ENCODE data around the gene CNNM2.
A peak's percentile ranks its signal among the peaks of the same experiment; 100 is the strongest.
"Not testable (repeated sequence)": the region's sequence is repeated elsewhere in the genome, so short reads cannot be mapped to it uniquely, and the experiment has no call there.

Gene CNNM2

GRCh38 chr10:102998399-102998907 is 80.4 kb downstream of the CNNM2 start:
- no peak for DNase-seq
- intact Hi-C loops (cut with DNase I) = no loop called here

DNA sequence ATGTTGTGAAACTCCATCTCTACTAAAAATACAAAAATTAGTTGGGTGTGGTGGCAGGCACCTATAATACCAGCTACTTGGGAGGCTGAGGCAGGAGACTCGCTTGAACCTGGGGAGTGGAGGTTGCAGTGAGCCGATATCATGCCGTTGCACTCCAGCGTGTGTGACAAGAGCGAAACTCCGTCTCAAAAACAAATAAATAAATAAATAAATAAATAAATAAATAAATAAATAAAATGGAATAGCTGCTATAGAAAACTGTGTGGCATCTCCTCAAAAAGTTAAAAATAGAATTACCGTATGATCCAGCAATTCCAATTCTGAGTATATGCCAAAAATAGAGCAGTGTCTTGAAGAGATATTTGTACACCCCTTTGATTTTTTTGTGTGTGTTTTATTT is 82.0 kb downstream of the CNNM2 start:
- intact Hi-C loops (cut with DNase I); DNase-seq: not testable (repeated sequence)

DNA sequence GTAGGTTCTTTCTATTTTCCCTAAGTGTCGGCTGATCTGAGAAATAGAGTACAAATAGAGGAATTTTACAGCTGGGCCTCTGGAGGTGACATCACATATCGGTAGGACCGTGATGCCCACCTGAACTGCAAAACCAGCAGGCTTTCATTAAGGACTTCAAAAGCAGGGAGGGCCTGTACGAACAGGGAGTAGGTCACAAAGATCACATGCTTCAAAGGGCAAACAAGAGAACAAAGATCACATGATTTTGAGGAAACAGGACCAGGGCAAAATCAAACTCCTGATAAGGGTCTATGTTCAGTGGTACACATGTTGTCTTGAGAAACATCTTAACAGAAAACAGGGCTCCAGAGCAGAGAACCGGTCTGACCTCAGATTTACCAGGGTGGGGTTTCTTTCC is 88.9 kb downstream of the CNNM2 start:
- intact Hi-C loops (cut with DNase I) = no loop called here
- no peak for DNase-seq

GRCh38 chr10:103013416-103013815 is 95.3 kb downstream of the CNNM2 start:
- intact Hi-C loops (cut with DNase I) = no loop called here
- DNase-seq = no peak

DNA sequence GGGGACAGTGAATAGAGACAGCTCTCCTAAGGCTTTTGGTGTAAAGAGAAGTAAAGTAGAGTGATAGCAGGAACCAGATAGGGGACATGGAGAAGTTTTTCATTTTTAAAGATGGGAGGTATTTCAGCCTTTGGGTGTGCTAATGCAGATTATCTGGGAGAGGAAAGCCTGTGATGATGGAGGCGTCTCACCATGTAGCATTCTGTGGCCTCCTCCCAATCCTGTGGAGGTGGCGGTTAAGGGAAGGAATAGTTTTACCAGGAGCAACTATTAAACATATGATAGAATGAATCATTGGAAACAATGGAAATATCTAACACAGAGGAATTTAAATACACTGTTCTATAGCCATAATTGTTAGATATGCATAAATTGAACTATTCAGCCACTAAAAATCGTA is 101.3 kb downstream of the CNNM2 start:
- peak in 28 of 42 donors; percentile 3 to 80 (median 42) for DNase-seq
- intact Hi-C loops (cut with DNase I) = no loop called here

DNA sequence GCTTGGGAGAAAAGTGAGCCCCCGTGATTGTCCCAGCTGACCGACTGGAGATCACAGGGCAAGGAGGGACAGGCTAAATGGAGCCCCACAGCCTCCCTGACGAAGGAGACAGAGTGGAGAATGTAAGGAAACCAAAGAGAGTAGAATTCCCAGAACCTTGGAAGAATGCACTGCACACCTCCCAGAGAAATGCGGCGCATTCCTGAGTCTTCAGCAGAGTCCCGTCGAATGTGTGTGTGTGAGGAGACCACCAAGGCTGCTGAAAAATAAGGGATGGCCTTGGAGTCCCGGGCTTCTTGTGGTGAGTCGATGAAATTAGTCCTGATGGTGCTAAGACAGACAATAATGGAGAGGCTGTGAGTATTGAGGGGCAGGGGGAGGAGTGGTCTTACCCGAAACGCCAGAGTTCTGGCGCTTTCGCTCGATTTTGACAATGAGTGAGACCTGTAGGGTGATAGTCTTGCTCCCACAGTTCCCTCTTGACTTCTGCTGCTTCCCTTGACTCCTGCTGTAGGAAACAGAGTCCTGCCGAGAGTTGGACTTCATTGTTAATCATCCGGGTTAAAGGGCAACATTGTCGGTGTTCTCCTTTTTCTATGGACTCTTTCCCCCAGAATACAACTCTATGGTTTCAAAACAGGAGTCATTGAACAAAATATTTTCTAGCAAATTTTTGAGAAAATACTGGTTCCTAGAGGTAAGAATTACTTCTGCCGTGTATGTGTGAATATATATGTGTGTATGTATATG is 103.2 kb downstream of the CNNM2 start:
- intact Hi-C loops (cut with DNase I) = no loop called here

DNA sequence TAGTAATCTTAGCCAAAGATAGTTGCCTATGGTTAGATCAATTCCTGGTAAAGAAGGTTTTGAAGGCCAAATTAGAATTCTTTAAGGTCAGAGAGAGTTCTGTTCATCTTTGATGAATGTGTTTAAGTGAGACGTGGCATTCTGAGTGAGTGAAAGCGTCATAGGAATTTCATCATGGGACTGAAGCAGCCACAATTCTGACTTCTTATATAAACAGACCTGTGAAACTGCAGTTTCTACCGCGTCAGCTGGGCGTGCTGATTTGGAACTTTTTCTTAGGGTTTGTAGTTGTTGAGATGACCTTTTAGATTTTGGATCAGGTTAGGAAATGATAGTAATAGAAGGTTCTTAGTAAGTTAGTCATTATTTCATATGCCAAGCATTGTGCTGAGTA is 103.8 kb downstream of the CNNM2 start:
- intact Hi-C loops (cut with DNase I) = no loop called here
- DNase-seq = peak in 1 of 42 donors; percentile 6

More for the DNA sequence above, 103.2 kb downstream of the CNNM2 start:
- no peak for DNase-seq

DNA sequence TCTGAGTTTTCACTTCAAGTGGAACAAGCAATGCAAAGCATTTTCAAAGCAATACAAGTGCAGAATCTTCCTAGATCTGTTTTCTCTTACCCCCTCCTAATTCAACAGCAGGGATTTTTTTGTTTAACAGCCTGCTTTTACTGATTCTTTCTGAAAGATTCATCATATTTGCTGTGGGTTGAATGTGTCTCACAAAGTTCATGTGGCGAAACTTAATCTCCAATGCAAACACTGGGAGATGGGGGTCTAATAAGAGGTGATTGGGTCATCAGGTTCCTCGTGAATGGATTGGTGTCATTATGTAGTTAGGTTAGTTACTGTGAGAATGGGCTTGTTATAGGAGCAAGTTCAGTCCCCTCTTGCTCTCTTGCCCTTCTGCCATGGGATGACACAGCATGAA is 107.6 kb downstream of the CNNM2 start:
- DNase-seq = no peak
- intact Hi-C loops (cut with DNase I) = no loop called here

- intact Hi-C loops (cut with DNase I) = no loop called here
- DNase-seq = no peak
These were observed 120.5 kb downstream of the CNNM2 start for GRCh38 chr10:103038570-103038969.

- no peak for DNase-seq
- intact Hi-C loops (cut with DNase I) = no loop called here
These were observed 122.3 kb downstream of the CNNM2 start for GRCh38 chr10:103040418-103040817.

GRCh38 chr10:103041391-103041790 is 123.3 kb downstream of the CNNM2 start:
- no peak for DNase-seq
- intact Hi-C loops (cut with DNase I) = no loop called here

DNA sequence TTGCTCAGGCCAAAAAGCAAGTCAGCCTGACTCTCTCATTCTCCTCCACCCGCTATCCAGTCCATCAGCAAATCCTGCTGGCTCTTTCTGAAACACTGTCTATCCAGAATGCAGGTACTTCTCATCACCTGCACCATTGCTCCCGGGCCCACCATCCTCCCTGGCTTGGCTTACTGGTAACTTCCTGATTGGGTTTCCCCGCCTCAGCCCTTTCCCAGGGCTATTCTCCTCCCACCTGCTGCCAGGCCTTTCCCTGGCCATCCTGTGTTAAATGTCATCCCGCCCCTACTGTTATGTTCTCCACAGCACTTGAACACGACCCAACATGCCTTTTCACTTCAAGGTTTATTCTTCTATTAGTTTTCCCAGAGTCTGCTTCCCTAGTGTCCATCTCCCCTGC is 124.0 kb downstream of the CNNM2 start:
- DNase-seq = no peak
- intact Hi-C loops (cut with DNase I) = no loop called here

DNA sequence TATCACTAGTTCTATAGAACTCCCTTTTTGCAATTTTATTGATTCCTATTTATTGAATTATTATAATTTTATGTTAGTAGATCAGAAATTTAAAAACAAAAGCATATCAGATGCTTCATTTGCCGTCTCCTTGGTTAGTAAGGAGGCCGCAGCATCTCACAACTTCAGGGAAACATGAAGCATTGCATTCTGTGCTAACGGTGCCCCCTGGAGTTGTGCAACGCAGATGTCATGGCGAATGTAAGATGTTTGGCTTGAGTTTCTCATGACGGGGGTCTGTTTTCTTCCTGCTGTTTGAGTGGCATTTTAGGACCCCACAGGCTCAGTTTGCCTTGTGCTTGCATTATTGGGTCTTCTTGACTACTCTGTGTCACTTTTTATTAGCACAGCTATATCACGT is 124.8 kb downstream of the CNNM2 start:
- intact Hi-C loops (cut with DNase I) = no loop called here
- DNase-seq = no peak

GRCh38 chr10:103044942-103045489 is 126.9 kb downstream of the CNNM2 start:
- intact Hi-C loops (cut with DNase I) = no loop called here

DNA sequence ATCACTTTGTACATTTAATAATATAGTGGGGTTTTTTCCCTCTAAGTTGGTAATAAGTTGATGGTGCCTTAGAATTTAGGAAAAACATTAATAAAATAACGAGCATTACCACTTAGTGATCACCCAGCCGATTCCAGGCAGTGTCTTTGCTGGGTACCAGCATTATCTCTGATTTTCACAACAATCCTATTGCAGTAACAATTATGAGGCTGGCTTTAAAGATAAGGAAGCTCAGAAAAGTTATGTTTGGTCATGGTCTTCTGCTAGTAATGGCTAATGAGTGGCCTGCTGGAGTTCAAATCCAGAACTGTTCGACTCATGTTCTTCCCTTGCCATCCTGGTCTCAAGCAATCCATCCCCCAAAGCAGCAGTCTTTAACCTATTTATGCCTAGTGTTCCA is 127.9 kb downstream of the CNNM2 start:
- no peak for DNase-seq
- intact Hi-C loops (cut with DNase I) = no loop called here

More at GRCh38 chr10:103044942-103045489, 126.9 kb downstream of the CNNM2 start:
- DNase-seq = no peak

GRCh38 chr10:103047381-103047780 is 129.3 kb downstream of the CNNM2 start:
- intact Hi-C loops (cut with DNase I) = no loop called here
- no peak for DNase-seq

- intact Hi-C loops (cut with DNase I) = no loop called here
These were observed 131.1 kb downstream of the CNNM2 start for GRCh38 chr10:103049237-103049636.

DNA sequence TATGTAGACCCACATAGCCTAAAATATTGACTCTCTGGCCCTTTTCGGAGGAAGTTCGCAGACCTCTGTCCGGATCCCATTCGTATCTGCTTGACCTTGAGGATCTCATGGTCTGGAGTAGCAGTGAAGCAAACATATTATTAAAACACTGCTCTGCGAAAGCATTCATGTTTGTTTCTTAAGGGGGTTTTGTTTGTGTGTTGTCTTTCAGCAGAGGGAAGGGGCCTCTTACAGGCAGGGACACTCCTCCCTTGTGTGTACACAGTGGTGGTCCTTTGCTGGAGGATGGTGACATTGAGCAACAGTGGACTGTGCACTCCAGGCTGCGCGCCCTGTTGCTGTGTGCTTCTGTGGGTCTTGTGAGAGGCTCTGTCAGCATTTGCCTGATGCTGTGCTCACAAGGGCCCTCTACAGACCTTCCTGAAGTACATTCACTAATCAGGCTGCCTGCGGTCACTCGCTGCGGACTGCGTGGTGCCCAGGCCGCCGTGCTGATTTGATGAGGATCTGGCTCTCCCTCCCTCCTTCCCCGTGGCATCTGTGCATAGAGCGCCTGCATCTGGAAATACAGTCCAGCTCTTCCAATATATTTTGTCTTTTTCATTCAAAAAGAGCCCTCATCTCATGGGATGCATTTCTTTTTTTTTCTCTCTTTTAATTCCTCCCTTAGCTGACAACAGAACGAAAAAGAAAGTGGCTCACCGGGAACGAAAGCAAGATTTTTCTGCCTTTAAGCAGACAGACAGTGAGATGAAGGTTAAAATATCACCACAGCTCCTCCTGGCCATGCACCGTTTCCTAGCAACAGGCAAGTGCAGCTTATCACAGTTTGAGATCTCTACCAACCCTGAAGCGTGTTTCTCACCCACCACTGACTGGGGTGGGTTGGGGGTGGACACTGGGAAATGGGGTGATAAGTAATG is 135.8 kb downstream of the CNNM2 start:
- intact Hi-C loops (cut with DNase I) = no loop called here
- peak; percentile 29 to 82 (median 63) for DNase-seq

More at GRCh38 chr10:103049237-103049636, 131.1 kb downstream of the CNNM2 start:
- no peak for DNase-seq

DNA sequence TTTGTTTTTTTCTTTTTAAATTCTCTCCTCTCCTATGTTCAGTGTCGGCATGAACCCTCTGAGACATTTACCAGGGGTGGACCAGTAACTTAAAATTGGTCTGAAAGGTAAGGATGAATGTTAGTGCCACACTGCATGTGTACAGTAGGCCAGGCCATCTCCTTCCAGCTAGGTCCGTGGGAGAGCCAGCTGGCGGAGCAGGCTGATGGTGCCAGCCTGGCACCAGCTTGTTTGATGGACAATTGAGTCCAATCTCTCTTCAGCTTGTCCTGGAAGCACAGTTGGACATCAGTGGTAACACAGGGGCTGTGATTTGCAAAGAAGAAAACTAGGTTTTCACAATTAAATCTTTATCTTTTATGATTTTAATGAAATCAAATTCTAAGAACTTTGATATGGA is 136.5 kb downstream of the CNNM2 start:
- intact Hi-C loops (cut with DNase I) = no loop called here

DNA sequence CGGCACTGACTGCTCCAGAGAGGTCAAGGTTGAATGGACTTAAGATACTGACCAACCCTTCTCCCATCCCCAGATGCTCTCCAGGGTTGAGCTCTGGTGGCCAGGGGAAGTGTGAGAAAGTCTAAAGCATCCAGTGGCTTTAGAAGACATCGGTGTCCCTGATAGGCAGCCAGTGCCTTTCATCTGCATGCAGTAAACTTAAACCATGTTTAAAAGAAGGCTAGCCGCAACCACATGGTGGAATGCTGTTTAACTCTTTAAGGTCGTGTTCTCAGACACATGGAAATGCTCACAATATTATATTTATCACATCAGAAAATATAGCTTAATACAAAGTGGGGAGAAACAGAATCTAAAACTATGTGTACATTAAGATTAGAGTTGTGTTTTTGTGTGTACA is 137.0 kb downstream of the CNNM2 start:
- intact Hi-C loops (cut with DNase I) = no loop called here
- DNase-seq = no peak

More for the DNA sequence above, 136.5 kb downstream of the CNNM2 start:
- peak in 28 of 42 donors; percentile 9 to 71 (median 39) for DNase-seq

Data from head of caudate nucleus (tissue), 42 donors.